ENCODE measurements around the gene MSH3.
"Not testable (repeated sequence)": the region's sequence is repeated elsewhere in the genome, so short reads cannot be mapped to it uniquely, and the experiment has no call there.

The MSH3 gene

DNA sequence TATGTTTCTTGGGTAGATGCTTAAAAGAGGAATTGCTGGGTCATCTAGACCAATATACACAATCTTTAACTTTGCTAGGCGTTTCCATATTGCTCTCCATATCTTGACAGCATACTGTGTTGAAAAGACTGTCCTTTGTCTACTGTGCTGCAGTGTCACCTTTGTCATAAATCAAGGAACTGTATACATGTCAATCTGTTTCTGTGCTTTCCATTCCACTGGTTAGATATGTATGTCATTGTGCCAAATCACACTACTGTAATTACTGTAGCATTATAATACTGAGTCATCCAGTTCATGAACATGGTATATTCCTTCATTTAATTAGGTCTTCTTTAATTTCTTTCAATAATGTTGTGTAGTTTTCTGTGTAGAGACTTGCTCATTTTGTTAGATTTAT lies 156.0 kb downstream of the MSH3 start:
- Histone ChIP-seq H3K4me2 (ENCODE audit: low read length) (no peak overlapping the region), H3K79me2 (ENCODE audit: control insufficient read depth, low read length) (no peaks in the 10 kb centered on the region), H3K9me2 (replicated peaks; ENCODE audit: control insufficient read depth, low read length) (no peaks in the 10 kb centered on the region), H3F3A (ENCODE audit: control insufficient read depth, insufficient read depth) (no peaks in the 10 kb centered on the region), H4K20me1 (ENCODE audit: control insufficient read depth, insufficient read depth, low read depth, low read length) (no peaks in the 10 kb centered on the region), H3K4me1 (ENCODE audit: control insufficient read depth, low read length) (no peaks in the 10 kb centered on the region), H3K9me3 (ENCODE audit: control insufficient read depth, insufficient read depth, low read length) (no peaks in the 10 kb centered on the region), H3K36me3 (ENCODE audit: control insufficient read depth, low read length) (peaks cover 16% of the 10 kb centered on the region), H3K4me3 (ENCODE audit: low read length) (no peak overlapping the region), H3K27ac (ENCODE audit: low read depth, low read length) (no peak overlapping the region), H3K27me3 (ENCODE audit: control insufficient read depth, low read length) (no peaks in the 10 kb centered on the region)
- TF ChIP-seq, protein P1, sequence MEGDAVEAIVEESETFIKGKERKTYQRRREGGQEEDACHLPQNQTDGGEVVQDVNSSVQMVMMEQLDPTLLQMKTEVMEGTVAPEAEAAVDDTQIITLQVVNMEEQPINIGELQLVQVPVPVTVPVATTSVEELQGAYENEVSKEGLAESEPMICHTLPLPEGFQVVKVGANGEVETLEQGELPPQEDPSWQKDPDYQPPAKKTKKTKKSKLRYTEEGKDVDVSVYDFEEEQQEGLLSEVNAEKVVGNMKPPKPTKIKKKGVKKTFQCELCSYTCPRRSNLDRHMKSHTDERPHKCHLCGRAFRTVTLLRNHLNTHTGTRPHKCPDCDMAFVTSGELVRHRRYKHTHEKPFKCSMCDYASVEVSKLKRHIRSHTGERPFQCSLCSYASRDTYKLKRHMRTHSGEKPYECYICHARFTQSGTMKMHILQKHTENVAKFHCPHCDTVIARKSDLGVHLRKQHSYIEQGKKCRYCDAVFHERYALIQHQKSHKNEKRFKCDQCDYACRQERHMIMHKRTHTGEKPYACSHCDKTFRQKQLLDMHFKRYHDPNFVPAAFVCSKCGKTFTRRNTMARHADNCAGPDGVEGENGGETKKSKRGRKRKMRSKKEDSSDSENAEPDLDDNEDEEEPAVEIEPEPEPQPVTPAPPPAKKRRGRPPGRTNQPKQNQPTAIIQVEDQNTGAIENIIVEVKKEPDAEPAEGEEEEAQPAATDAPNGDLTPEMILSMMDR (IDR thresholded peaks at IDR 0.05; ENCODE audit: low read depth, low read length, poor library complexity, severe bottlenecking), result no peak
- TF ChIP-seq EZH2phosphoT487 (IDR thresholded peaks at IDR 0.05; ENCODE audit: borderline replicate concordance, low read length), result no peak

DNA sequence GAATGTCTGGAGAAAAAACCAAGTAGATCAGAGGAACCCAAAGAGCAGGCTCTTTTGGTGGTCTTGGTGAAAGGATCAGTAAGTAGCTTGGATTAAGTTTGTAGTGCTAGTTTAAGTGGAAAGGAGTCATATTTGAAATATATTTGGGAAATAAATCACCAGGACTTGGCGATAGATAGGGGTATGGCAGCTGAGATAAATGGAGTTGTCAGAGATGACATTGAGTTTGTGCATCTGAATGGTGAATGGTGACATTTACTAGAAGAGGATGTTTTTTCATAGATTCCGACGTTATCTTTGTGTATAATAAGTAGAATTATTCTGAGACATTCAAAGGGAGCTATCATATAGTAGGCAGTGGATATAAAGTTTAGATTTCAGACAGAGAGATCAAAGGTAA lies 162.1 kb downstream of the MSH3 start:
- no peak overlapping the region for H3K4me2 ChIP-seq (ENCODE audit: low read length)
- no peak overlapping the region for H3K27ac ChIP-seq (ENCODE audit: low read depth, low read length)
- H3K36me3 ChIP-seq (ENCODE audit: control insufficient read depth, low read length), result peaks cover 19% of the 10 kb centered on the region
- no peaks in the 10 kb centered on the region for H3K4me1 ChIP-seq (ENCODE audit: control insufficient read depth, low read length)
- no peaks in the 10 kb centered on the region for H3F3A ChIP-seq (ENCODE audit: control insufficient read depth, insufficient read depth)
- no peaks in the 10 kb centered on the region for H3K9me2 ChIP-seq (replicated peaks; ENCODE audit: control insufficient read depth, low read length)
- no peaks in the 10 kb centered on the region for H3K27me3 ChIP-seq (ENCODE audit: control insufficient read depth, low read length)
- H4K20me1 ChIP-seq (ENCODE audit: control insufficient read depth, insufficient read depth, low read depth, low read length), result no peaks in the 10 kb centered on the region
- H3K4me3 ChIP-seq (ENCODE audit: low read length), result no peak overlapping the region
- TF ChIP-seq EZH2phosphoT487 (IDR thresholded peaks at IDR 0.05; ENCODE audit: borderline replicate concordance, low read length), result no peak
- TF ChIP-seq, protein P1 (IDR thresholded peaks at IDR 0.05; ENCODE audit: low read depth, low read length, poor library complexity, severe bottlenecking), result no peak
- no peaks in the 10 kb centered on the region for H3K79me2 ChIP-seq (ENCODE audit: control insufficient read depth, low read length)
- H3K9me3 ChIP-seq (ENCODE audit: control insufficient read depth, insufficient read depth, low read length), result no peaks in the 10 kb centered on the region

DNA sequence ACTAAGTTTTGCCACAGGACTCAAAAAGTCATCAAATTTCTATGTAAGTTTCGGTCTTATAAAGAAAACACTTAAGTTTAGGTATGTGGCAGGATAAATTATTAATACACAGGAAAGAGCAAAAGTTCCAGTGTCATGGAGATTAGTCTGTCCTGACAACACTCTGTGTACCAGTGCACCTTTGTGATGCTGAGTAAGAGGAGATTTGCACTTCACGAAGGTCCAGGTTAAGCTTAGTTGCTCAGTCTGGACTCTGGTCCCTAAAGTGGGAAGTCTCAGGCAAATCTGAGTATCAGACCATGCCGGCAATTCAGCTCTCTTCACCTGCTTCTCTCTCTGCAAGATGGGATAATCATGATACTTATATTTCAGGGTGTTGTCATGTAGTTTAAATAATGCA lies 166.2 kb downstream of the MSH3 start:
- Histone ChIP-seq H3K4me1 (ENCODE audit: control insufficient read depth, low read length) (no peaks in the 10 kb centered on the region), H3K27me3 (ENCODE audit: control insufficient read depth, low read length) (no peaks in the 10 kb centered on the region), H3K36me3 (ENCODE audit: control insufficient read depth, low read length) (peaks cover 12% of the 10 kb centered on the region; the same call in 1 of the 2 replicates), H3K4me2 (ENCODE audit: low read length) (no peak overlapping the region), H4K20me1 (ENCODE audit: control insufficient read depth, insufficient read depth, low read depth, low read length) (no peaks in the 10 kb centered on the region), H3K9me3 (ENCODE audit: control insufficient read depth, insufficient read depth, low read length) (no peaks in the 10 kb centered on the region), H3K79me2 (ENCODE audit: control insufficient read depth, low read length) (no peaks in the 10 kb centered on the region), H3K27ac (ENCODE audit: low read depth, low read length) (no peak overlapping the region), H3K4me3 (ENCODE audit: low read length) (no peak overlapping the region), H3F3A (ENCODE audit: control insufficient read depth, insufficient read depth) (no peaks in the 10 kb centered on the region), H3K9me2 (replicated peaks; ENCODE audit: control insufficient read depth, low read length) (no peaks in the 10 kb centered on the region)
- TF ChIP-seq EZH2phosphoT487 (IDR thresholded peaks at IDR 0.05; ENCODE audit: borderline replicate concordance, low read length), result no peak
- TF ChIP-seq, protein P1 (IDR thresholded peaks at IDR 0.05; ENCODE audit: low read depth, low read length, poor library complexity, severe bottlenecking), result no peak

DNA sequence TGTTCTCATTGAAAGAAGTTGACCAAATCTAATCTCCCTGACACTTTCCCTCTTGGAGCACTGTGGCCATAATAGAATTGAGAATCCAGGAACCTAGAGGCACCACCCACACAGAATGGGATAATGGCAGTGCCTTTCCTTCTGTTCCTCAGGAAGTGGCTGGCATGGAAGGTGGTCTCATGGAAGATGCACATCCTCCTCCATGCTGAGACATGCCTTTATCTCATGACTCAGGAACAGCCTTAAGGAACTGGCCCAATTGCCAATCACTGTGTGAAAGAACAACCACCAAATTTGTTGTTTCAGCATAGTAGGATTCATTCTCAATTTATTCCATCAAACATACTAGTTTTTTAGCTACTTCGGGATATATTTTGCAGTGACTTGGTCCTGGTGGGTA lies 168.2 kb downstream of the MSH3 start:
- TF ChIP-seq EZH2phosphoT487 (IDR thresholded peaks at IDR 0.05; ENCODE audit: borderline replicate concordance, low read length), result no peak

DNA sequence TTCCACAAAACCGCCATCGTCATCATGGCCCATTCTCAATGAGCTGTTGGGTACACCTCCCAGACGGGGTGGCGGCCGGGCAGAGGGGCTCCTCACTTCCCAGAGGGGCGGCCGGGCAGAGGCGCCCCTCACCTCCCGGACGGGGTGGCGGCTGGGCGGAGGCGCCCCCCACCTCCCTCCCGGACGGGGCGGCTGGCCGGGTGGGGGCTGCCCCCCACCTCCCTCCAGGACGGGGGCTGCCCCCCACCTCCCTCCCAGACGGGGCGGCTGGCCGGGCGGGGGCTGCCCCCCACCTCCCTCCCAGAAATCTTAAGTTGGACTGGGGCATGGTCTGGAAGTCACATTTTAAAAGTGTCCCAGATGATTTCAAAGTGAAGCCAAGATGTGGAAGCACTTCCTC lies 169.7 kb downstream of the MSH3 start:
- not testable (repeated sequence) for H3K4me3 ChIP-seq (ENCODE audit: low read length); H3K27ac ChIP-seq (ENCODE audit: low read depth, low read length); H3K4me2 ChIP-seq (ENCODE audit: low read length); H3K79me2 ChIP-seq (ENCODE audit: control insufficient read depth, low read length); H4K20me1 ChIP-seq (ENCODE audit: control insufficient read depth, insufficient read depth, low read depth, low read length); H3K9me2 ChIP-seq (replicated peaks; ENCODE audit: control insufficient read depth, low read length); H3F3A ChIP-seq (ENCODE audit: control insufficient read depth, insufficient read depth); H3K9me3 ChIP-seq (ENCODE audit: control insufficient read depth, insufficient read depth, low read length); H3K4me1 ChIP-seq (ENCODE audit: control insufficient read depth, low read length); H3K27me3 ChIP-seq (ENCODE audit: control insufficient read depth, low read length)
- peaks cover 19% of the 10 kb centered on the region for H3K36me3 ChIP-seq (ENCODE audit: control insufficient read depth, low read length)

More for the DNA sequence above, 168.2 kb downstream of the MSH3 start:
- Histone ChIP-seq H3K79me2 (ENCODE audit: control insufficient read depth, low read length) (no peaks in the 10 kb centered on the region), H3K9me3 (ENCODE audit: control insufficient read depth, insufficient read depth, low read length) (no peaks in the 10 kb centered on the region), H3K4me2 (ENCODE audit: low read length) (no peak overlapping the region), H3K36me3 (ENCODE audit: control insufficient read depth, low read length) (peaks cover 7% of the 10 kb centered on the region; the same call in 1 of the 2 replicates), H4K20me1 (ENCODE audit: control insufficient read depth, insufficient read depth, low read depth, low read length) (no peaks in the 10 kb centered on the region), H3K9me2 (replicated peaks; ENCODE audit: control insufficient read depth, low read length) (no peaks in the 10 kb centered on the region), H3K4me3 (ENCODE audit: low read length) (no peak overlapping the region), H3F3A (ENCODE audit: control insufficient read depth, insufficient read depth) (no peaks in the 10 kb centered on the region), H3K27ac (ENCODE audit: low read depth, low read length) (no peak overlapping the region), H3K4me1 (ENCODE audit: control insufficient read depth, low read length) (no peaks in the 10 kb centered on the region), H3K27me3 (ENCODE audit: control insufficient read depth, low read length) (no peaks in the 10 kb centered on the region)
